ENCODE data around the gene TOB2.

The TOB2 gene

DNA sequence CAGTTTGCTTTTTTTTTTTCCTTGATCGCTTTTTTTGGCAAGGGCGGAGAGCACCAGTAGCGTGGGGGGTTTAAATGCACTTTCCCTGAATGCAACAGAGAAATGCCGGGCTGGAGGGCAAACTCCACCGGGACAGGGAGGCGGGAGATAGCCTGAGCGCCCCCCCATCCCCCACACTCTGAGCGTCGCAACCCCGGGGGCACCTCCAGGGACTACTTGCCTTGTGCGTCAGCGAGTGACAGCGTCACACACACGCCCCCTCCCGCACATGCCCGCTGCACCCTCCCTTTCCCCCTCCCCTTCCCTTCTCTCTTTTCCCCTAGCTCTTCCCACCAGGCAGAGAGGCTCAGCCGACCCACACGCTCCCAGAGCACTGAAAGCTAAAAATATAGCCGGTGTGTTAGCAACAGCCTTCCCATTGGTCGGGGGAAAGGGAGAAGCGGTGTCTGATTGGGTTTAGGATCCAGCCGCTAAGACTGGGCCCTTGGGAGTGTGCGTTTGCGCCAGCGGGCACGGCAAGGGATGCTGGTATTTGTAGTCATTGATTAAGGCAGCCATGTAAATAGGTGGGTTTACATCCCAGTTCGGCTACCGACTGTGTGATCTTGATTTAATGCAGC is 1.7 kb upstream of the TOB2 start:
- peak overlapping the region; percentile 70 for H3K4me3 ChIP-seq (replicated peaks; ENCODE audit: insufficient read depth, low read length)
- TF ChIP-seq POLR2AphosphoS5 (IDR thresholded peaks at IDR 0.05; ENCODE audit: low read depth): peak; percentile 57; the same call in 1 of the 2 replicates
- peak; percentile 42; the same call in 1 of the 2 replicates for TF ChIP-seq SPI1 (IDR thresholded peaks at IDR 0.05; ENCODE audit: borderline replicate concordance, low read depth)
- TF ChIP-seq, protein P1, sequence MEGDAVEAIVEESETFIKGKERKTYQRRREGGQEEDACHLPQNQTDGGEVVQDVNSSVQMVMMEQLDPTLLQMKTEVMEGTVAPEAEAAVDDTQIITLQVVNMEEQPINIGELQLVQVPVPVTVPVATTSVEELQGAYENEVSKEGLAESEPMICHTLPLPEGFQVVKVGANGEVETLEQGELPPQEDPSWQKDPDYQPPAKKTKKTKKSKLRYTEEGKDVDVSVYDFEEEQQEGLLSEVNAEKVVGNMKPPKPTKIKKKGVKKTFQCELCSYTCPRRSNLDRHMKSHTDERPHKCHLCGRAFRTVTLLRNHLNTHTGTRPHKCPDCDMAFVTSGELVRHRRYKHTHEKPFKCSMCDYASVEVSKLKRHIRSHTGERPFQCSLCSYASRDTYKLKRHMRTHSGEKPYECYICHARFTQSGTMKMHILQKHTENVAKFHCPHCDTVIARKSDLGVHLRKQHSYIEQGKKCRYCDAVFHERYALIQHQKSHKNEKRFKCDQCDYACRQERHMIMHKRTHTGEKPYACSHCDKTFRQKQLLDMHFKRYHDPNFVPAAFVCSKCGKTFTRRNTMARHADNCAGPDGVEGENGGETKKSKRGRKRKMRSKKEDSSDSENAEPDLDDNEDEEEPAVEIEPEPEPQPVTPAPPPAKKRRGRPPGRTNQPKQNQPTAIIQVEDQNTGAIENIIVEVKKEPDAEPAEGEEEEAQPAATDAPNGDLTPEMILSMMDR (IDR thresholded peaks at IDR 0.05; ENCODE audit: insufficient read depth, low read length): no peak
- TF ChIP-seq, protein P2, sequence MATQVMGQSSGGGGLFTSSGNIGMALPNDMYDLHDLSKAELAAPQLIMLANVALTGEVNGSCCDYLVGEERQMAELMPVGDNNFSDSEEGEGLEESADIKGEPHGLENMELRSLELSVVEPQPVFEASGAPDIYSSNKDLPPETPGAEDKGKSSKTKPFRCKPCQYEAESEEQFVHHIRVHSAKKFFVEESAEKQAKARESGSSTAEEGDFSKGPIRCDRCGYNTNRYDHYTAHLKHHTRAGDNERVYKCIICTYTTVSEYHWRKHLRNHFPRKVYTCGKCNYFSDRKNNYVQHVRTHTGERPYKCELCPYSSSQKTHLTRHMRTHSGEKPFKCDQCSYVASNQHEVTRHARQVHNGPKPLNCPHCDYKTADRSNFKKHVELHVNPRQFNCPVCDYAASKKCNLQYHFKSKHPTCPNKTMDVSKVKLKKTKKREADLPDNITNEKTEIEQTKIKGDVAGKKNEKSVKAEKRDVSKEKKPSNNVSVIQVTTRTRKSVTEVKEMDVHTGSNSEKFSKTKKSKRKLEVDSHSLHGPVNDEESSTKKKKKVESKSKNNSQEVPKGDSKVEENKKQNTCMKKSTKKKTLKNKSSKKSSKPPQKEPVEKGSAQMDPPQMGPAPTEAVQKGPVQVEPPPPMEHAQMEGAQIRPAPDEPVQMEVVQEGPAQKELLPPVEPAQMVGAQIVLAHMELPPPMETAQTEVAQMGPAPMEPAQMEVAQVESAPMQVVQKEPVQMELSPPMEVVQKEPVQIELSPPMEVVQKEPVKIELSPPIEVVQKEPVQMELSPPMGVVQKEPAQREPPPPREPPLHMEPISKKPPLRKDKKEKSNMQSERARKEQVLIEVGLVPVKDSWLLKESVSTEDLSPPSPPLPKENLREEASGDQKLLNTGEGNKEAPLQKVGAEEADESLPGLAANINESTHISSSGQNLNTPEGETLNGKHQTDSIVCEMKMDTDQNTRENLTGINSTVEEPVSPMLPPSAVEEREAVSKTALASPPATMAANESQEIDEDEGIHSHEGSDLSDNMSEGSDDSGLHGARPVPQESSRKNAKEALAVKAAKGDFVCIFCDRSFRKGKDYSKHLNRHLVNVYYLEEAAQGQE (IDR thresholded peaks at IDR 0.05; ENCODE audit: insufficient replicate concordance, low read depth): no peak
- TF ChIP-seq GABPA (IDR thresholded peaks at IDR 0.05; ENCODE audit: low read depth): 0 out of 2 replicates have a peak, but pooled peaks have one; percentile 9
- peak; percentile 98 to 99 for DNase-seq (ENCODE audit: low read depth in 1 of 2, low spot score in 1 of 2)
- no peaks in the 10 kb centered on the region for H3K27me3 ChIP-seq (ENCODE audit: insufficient read depth, poor library complexity, severe bottlenecking)
- H3K27ac ChIP-seq (replicated peaks): peak overlapping the region; percentile 98

DNA sequence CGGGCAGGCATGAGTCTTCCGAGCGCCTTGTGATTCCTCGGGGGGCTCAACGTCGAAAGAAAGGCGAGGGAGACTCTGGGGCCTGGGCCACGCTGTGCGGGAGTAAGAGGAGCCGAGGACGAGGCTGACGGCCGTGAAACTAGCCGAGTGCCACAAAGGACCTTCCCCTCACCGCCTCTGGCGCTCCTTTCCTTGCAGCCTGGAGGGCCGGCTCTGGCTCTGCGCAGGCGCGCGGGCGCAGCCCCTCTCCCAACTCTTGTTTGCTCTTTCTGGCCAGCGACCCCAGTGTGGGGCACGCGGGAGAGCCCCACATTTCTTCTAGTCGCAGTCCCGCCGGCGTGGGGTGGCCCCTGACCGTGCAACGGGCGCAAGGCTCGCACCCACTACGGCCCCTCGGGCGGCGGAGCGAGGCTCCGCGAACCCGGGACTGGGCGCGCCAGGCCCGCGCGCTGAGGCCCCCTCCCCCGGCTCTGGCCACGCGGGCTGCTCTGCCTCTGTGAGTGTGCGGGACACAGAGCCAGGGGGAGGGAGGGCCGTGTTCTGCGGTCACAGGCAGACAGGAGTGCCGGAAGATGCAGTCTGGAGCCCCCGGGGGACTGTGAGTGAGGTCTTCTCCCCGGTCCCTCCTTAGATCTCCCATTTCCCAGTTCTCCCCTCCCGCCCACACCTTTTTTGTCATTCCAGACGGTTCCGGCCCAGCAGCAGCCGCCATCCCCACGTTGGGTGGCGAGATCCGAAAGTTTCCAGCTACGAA is 1.0 kb upstream of the TOB2 start:
- DNase-seq (ENCODE audit: low read depth in 1 of 2, low spot score in 1 of 2): peak in 1 of 2 experiments; percentile 78
- TF ChIP-seq, protein P2 (IDR thresholded peaks at IDR 0.05; ENCODE audit: insufficient replicate concordance, low read depth): no peak
- TF ChIP-seq, protein P1 (IDR thresholded peaks at IDR 0.05; ENCODE audit: insufficient read depth, low read length): no peak
- no peak for TF ChIP-seq POLR2AphosphoS5 (IDR thresholded peaks at IDR 0.05; ENCODE audit: low read depth)
- TF ChIP-seq SPI1 (IDR thresholded peaks at IDR 0.05; ENCODE audit: borderline replicate concordance, low read depth): no peak
- TF ChIP-seq GABPA (IDR thresholded peaks at IDR 0.05; ENCODE audit: low read depth): no peak
- no peaks in the 10 kb centered on the region for H3K27me3 ChIP-seq (ENCODE audit: insufficient read depth, poor library complexity, severe bottlenecking)
- peak overlapping the region; percentile 70 for H3K4me3 ChIP-seq (replicated peaks; ENCODE audit: insufficient read depth, low read length)
- peak overlapping the region; percentile 98 for H3K27ac ChIP-seq (replicated peaks)

DNA sequence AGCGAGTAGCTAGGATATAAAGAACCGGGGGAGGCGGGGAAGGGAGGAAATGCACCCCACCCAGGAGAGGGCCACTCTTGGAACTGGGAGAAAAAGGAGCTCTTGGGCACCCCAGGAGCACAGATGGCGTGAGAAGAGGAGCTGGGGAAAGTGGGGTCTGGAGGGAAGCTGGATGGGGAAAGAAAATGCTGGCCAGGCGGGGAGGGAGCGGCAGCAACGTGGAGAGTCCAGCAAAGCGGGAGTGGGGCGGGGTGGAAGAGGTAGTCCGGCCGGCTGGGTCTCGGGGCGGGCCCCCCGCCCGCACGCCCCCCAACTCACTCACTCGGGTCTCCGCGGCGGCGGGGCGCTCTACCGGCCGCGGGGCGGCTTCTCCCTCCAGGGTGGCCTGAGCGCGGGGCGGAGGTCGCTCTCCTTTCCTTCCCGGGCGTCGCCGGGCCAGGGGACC is 522 bp downstream of the TOB2 start:
- peak overlapping the region; percentile 98 for H3K27ac ChIP-seq (replicated peaks)
- peak overlapping the region; percentile 70 for H3K4me3 ChIP-seq (replicated peaks; ENCODE audit: insufficient read depth, low read length)
- no peaks in the 10 kb centered on the region for H3K27me3 ChIP-seq (ENCODE audit: insufficient read depth, poor library complexity, severe bottlenecking)
- peak in 1 of 2 experiments; percentile 28 for DNase-seq (ENCODE audit: low read depth in 1 of 2, low spot score in 1 of 2)
- TF ChIP-seq, protein P1 (IDR thresholded peaks at IDR 0.05; ENCODE audit: insufficient read depth, low read length): no peak
- no peak for TF ChIP-seq POLR2AphosphoS5 (IDR thresholded peaks at IDR 0.05; ENCODE audit: low read depth)
- TF ChIP-seq SPI1 (IDR thresholded peaks at IDR 0.05; ENCODE audit: borderline replicate concordance, low read depth): no peak
- no peak for TF ChIP-seq GABPA (IDR thresholded peaks at IDR 0.05; ENCODE audit: low read depth)
- TF ChIP-seq, protein P2 (IDR thresholded peaks at IDR 0.05; ENCODE audit: insufficient replicate concordance, low read depth): no peak
